GM19043 (cell line): ENCODE results near the gene HECTD1.
"Not testable (repeated sequence)": the region's sequence is repeated elsewhere in the genome, so short reads cannot be mapped to it uniquely, and the experiment has no call there.

Source experiments
- ATAC-seq: cut with Tn5 transposase; IDR thresholded peaks from one replicate; pipeline ENCODE4 v1.9.1; 2021; ENCODE audit warnings: low read depth; ENCODE audit not compliant: unreplicated experiment

Gene HECTD1

GRCh38 chr14:31097081-31097480, 110.5 kb downstream of the HECTD1 start:
- ATAC-seq, result no peak

GRCh38 chr14:31096255-31096654, 111.3 kb downstream of the HECTD1 start:
- no peak for ATAC-seq

GRCh38 chr14:31095817-31096216, 111.8 kb downstream of the HECTD1 start:
- ATAC-seq, result not testable (repeated sequence)

- not testable (repeated sequence) for ATAC-seq
These were observed 113.4 kb downstream of the HECTD1 start for GRCh38 chr14:31093884-31094839.

- no peak for ATAC-seq
These were observed 115.4 kb downstream of the HECTD1 start for GRCh38 chr14:31092160-31092708.

- ATAC-seq, result no peak
These were observed 116.5 kb downstream of the HECTD1 start for GRCh38 chr14:31090883-31091764.

GRCh38 chr14:31086466-31086865, 121.1 kb downstream of the HECTD1 start:
- ATAC-seq, result not testable (repeated sequence)

GRCh38 chr14:31085027-31085426, 122.6 kb downstream of the HECTD1 start:
- ATAC-seq, result no peak

- peak; percentile 68 for ATAC-seq
These were observed 123.2 kb downstream of the HECTD1 start for GRCh38 chr14:31084385-31084784.

- no peak for ATAC-seq
These were observed 123.8 kb downstream of the HECTD1 start for GRCh38 chr14:31083781-31084180.

GRCh38 chr14:31080484-31080883, 127.1 kb downstream of the HECTD1 start:
- ATAC-seq, result no peak

GRCh38 chr14:31080056-31080455, 127.5 kb downstream of the HECTD1 start:
- no peak for ATAC-seq

GRCh38 chr14:31078766-31079165, 128.8 kb downstream of the HECTD1 start:
- no peak for ATAC-seq

GRCh38 chr14:31075144-31075543, 132.4 kb downstream of the HECTD1 start:
- ATAC-seq, result no peak

GRCh38 chr14:31071151-31071550, 136.4 kb downstream of the HECTD1 start:
- no peak for ATAC-seq

- no peak for ATAC-seq
These were observed 137.2 kb downstream of the HECTD1 start for GRCh38 chr14:31070431-31070830.

GRCh38 chr14:31069343-31069742, 138.2 kb downstream of the HECTD1 start:
- no peak for ATAC-seq

- ATAC-seq, result no peak
These were observed 139.4 kb downstream of the HECTD1 start for GRCh38 chr14:31068235-31068634.

- ATAC-seq, result not testable (repeated sequence)
These were observed 144.7 kb downstream of the HECTD1 start for GRCh38 chr14:31062908-31063307.

- no peak for ATAC-seq
These were observed 147.2 kb downstream of the HECTD1 start for GRCh38 chr14:31060253-31060875.
